Liver (tissue), 9 donors: ENCODE data around the gene ATR. TPM values are rescaled to one million over a fixed set of nuclear protein-coding genes. Genes with fewer than 3 reads are reported as not detected.

Experiments used
- DNase-seq: peaks from one replicate; pipeline ENCODE4 v3.0.0-alpha.2; 2017; ENCODE audit warnings: low spot score
- H3K27ac ChIP-seq, 2 donors: one replicate each; pipeline ENCODE4 v1.7.0; 2013; ENCODE audit warnings: inconsistent platforms in 2 of 2, low read length in 2 of 2, control low read depth in 1 of 2, low read depth in 1 of 2, mild to moderate bottlenecking in 1 of 2
- H3K27me3 ChIP-seq, 4 donors: one replicate each; pipeline versions ENCODE4 v1.6.1 to v1.7.0; 2013; ENCODE audit warnings: low read length in 3 of 4, inconsistent platforms in 1 of 4, mild to moderate bottlenecking in 1 of 4, moderate library complexity in 1 of 4; ENCODE audit not compliant: control insufficient read depth in 4 of 4, insufficient read depth in 4 of 4
- H3K36me3 ChIP-seq, 4 donors: one replicate each; pipeline versions ENCODE4 v1.6.1 to v1.7.0; 2013; ENCODE audit warnings: low read length in 3 of 4, mild to moderate bottlenecking in 3 of 4, low read depth in 1 of 4, moderate library complexity in 1 of 4; ENCODE audit not compliant: control insufficient read depth in 4 of 4, insufficient read depth in 3 of 4
- H3K4me1 ChIP-seq, 4 donors: one replicate each; pipeline versions ENCODE4 v1.6.1 to v1.7.0; 2013; ENCODE audit warnings: low read length in 3 of 4, mild to moderate bottlenecking in 3 of 4, moderate library complexity in 1 of 4; ENCODE audit not compliant: control insufficient read depth in 4 of 4, insufficient read depth in 4 of 4
- H3K4me3 ChIP-seq, 3 donors: one replicate each; pipeline versions ENCODE4 v1.6.1 to v1.7.0; 2013; ENCODE audit warnings: low read length in 3 of 3, control low read depth in 1 of 3, low read depth in 1 of 3, mild to moderate bottlenecking in 1 of 3
- H3K9ac ChIP-seq, 2 donors: one replicate each; pipeline ENCODE4 v1.7.0; 2013; ENCODE audit warnings: low read length in 2 of 2, mild to moderate bottlenecking in 2 of 2, moderate library complexity in 2 of 2, control low read depth in 1 of 2, low read depth in 1 of 2
- H3K9me3 ChIP-seq, 4 donors: one replicate each; pipeline versions ENCODE4 v1.6.1 to v1.7.0; 2013; ENCODE audit warnings: low read length in 3 of 4; ENCODE audit not compliant: control insufficient read depth in 4 of 4
- CTCF ChIP-seq: fragments of 150-350 bp; IDR thresholded peaks from 2 replicates; pipeline ENCODE4 v1.5.1; 2017; ENCODE audit warnings: improper control_type of control experiment, low read depth, low read length; ENCODE audit not compliant: missing input control
- EGR1 ChIP-seq, 2 donors: IDR thresholded peaks; 2 replicates each; pipeline ENCODE4 v1.6.1; 2016 to 2018; ENCODE audit warnings: antibody characterized with exemption in 2 of 2, low read depth in 2 of 2
- FOXA1 ChIP-seq: IDR thresholded peaks from 2 replicates; pipeline ENCODE4 v1.6.1; 2016; ENCODE audit warnings: antibody characterized with exemption
- FOXA2 ChIP-seq: IDR thresholded peaks from 2 replicates; pipeline ENCODE4 v1.6.1; 2016; ENCODE audit warnings: antibody characterized with exemption
- GABPA ChIP-seq, 2 donors: IDR thresholded peaks in 1 of 2; conservative IDR thresholded peaks in 1 of 2; 2 replicates each; pipeline ENCODE4 v1.6.1; 2016; ENCODE audit warnings: antibody characterized with exemption in 2 of 2, mild to moderate bottlenecking in 1 of 2, moderate library complexity in 1 of 2
- HNF4A ChIP-seq, 2 donors: conservative IDR thresholded peaks; 2 replicates each; pipeline ENCODE4 v1.6.1; 2016; ENCODE audit warnings: antibody characterized with exemption in 2 of 2, mild to moderate bottlenecking in 2 of 2
- HNF4G ChIP-seq: IDR thresholded peaks from 2 replicates; pipeline ENCODE4 v1.6.1; 2016; ENCODE audit warnings: antibody characterized with exemption
- JUND ChIP-seq, 2 donors: IDR thresholded peaks; 2 replicates each; pipeline ENCODE4 v1.6.1; 2016; ENCODE audit warnings: antibody characterized with exemption in 2 of 2
- MAX ChIP-seq: IDR thresholded peaks from 2 replicates; pipeline ENCODE4 v1.6.1; 2016; ENCODE audit warnings: antibody characterized with exemption
- NR2F2 ChIP-seq: IDR thresholded peaks from 2 replicates; pipeline ENCODE4 v1.6.1; 2016; ENCODE audit warnings: antibody characterized with exemption
- RAD21 ChIP-seq, 2 donors: IDR thresholded peaks; 2 replicates each; pipeline ENCODE4 v1.6.1; 2016; ENCODE audit warnings: antibody characterized with exemption in 2 of 2, mild to moderate bottlenecking in 2 of 2
- REST ChIP-seq: IDR thresholded peaks from 2 replicates; pipeline ENCODE4 v1.6.1; 2016; ENCODE audit warnings: antibody characterized with exemption, mild to moderate bottlenecking
- RXRA ChIP-seq, 2 donors: IDR thresholded peaks; 2 replicates each; pipeline ENCODE4 v1.6.1; 2017 to 2018; ENCODE audit warnings: antibody characterized with exemption in 2 of 2, mild to moderate bottlenecking in 1 of 2
- SP1 ChIP-seq: IDR thresholded peaks from 2 replicates; pipeline ENCODE4 v1.6.1; 2018; ENCODE audit warnings: antibody characterized with exemption, mild to moderate bottlenecking
- TAF1 ChIP-seq: conservative IDR thresholded peaks from 2 replicates; pipeline ENCODE4 v1.6.1; 2016; ENCODE audit warnings: antibody characterized with exemption, mild to moderate bottlenecking
- YY1 ChIP-seq: IDR thresholded peaks from 2 replicates; pipeline ENCODE4 v1.6.1; 2016; ENCODE audit warnings: antibody characterized with exemption, mild to moderate bottlenecking
- WGBS: extraction: QIAGEN DNeasy Blood & Tissue Kit; methylation state at CpG from one replicate; pipeline ENCODE4 v1.1.7; 2013; 5-methylcytosine and 5-hydroxymethylcytosine counted together
- polyA plus RNA-seq, 2 donors: library from polyadenylated mRNA; stranded (reverse) in 1 of 2; unstranded in 1 of 2; fragments of 200-250 nt in 1 of 2; fragments of >200 nt in 1 of 2; fragmentation: Nextera tagmentation in 1 of 2; extraction: Ambion mirVana in 1 of 2; gene quantifications; one replicate each; pipeline versions ENCODE4 v1.2.1 to v1.2.3, GENCODE V29; 2013 to 2015
- total RNA-seq, 2 donors: library from RNA; depleted of rRNA; stranded (reverse); fragments of >200 nt; gene quantifications; one replicate each; pipeline ENCODE4 v1.2.3, GENCODE V29; 2014
- TF ChIP-seq, protein P1 (sequence below): IDR thresholded peaks from 2 replicates; pipeline ENCODE4 v1.6.1; 2016; ENCODE audit warnings: antibody characterized with exemption
- TF ChIP-seq, protein P2 (sequence below): IDR thresholded peaks from 2 replicates; pipeline ENCODE4 v1.6.1; 2016; ENCODE audit warnings: antibody characterized with exemption
- donor health status: healthy.
- donor health status: healthy.
- donor health status: healthy.
- donor health status: healthy.
- donor health status: healthy.

ATR gene
- total and polyA plus RNA-seq, 4 donors, result 5.0 to 21.5 (median 12.1) TPM

GRCh38 chr3:142597906-142598305 is 19.4 kb upstream of the ATR start:
- TF ChIP-seq FOXA2 (no peak), FOXA1 (no peak), HNF4A (conservative IDR thresholded peaks at IDR 0.05) (no peak), SP1 (no peak), JUND (IDR thresholded peaks at IDR 0.05) (no peak), HNF4G (no peak), GABPA (IDR thresholded peaks at IDR 0.05 in 1 of 2, conservative IDR thresholded peaks at IDR 0.05 in 1 of 2) (no peak), TAF1 (no peak), YY1 (no peak), REST (no peak), MAX (no peak), NR2F2 (no peak), EGR1 (IDR thresholded peaks at IDR 0.05; ENCODE audit: low read depth in 2 of 2) (no peak), RXRA (IDR thresholded peaks at IDR 0.05) (no peak), RAD21 (IDR thresholded peaks at IDR 0.05) (no peak), CTCF (no peak)
- TF ChIP-seq, protein P1, sequence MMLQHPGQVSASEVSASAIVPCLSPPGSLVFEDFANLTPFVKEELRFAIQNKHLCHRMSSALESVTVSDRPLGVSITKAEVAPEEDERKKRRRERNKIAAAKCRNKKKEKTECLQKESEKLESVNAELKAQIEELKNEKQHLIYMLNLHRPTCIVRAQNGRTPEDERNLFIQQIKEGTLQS, result no peak
- TF ChIP-seq, protein P2, sequence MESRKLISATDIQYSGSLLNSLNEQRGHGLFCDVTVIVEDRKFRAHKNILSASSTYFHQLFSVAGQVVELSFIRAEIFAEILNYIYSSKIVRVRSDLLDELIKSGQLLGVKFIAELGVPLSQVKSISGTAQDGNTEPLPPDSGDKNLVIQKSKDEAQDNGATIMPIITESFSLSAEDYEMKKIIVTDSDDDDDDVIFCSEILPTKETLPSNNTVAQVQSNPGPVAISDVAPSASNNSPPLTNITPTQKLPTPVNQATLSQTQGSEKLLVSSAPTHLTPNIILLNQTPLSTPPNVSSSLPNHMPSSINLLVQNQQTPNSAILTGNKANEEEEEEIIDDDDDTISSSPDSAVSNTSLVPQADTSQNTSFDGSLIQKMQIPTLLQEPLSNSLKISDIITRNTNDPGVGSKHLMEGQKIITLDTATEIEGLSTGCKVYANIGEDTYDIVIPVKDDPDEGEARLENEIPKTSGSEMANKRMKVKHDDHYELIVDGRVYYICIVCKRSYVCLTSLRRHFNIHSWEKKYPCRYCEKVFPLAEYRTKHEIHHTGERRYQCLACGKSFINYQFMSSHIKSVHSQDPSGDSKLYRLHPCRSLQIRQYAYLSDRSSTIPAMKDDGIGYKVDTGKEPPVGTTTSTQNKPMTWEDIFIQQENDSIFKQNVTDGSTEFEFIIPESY, result no peak
- Histone ChIP-seq H3K9ac (no peak overlapping the region), H3K4me3 (no peak overlapping the region), H3K4me1 (peaks cover 4 to 20% (median 15%) of the 10 kb centered on the region in 4 donors), H3K36me3 (no peaks in the 10 kb centered on the region), H3K9me3 (no peaks in the 10 kb centered on the region), H3K27me3 (no peaks in the 10 kb centered on the region), H3K27ac (no peak overlapping the region)
- WGBS, result 47% methylated on average over 3 of the region's 3 CpGs
- DNase-seq, result no peak
